ENCODE results near the gene NRIP3. TPM values are rescaled to one million over a fixed set of nuclear protein-coding genes. Genes with fewer than 3 reads are reported as not detected.

Gene NRIP3
- total and polyA plus RNA-seq, 2 donors (not counting 3 experiments of a cell fraction or from before 2014, with no cell fraction given) = 3.7 to 9.9 TPM

GRCh38 chr11:8998017-8998416 is 5.8 kb downstream of the NRIP3 start:
- no peaks in the 10 kb centered on the region for H3K27me3 ChIP-seq (ENCODE audit: control insufficient read depth in 2 of 2, insufficient read depth in 2 of 2, low read length in 2 of 2)
- dilution Hi-C loops (cut with MboI; ENCODE audit: extremely low pct_ligation_motif_present, low sequenced_read_pairs) = no loop called here
- H4K20me1 ChIP-seq (replicated peaks; ENCODE audit: control insufficient read depth, extremely low read depth, insufficient read depth, low read length) = no peaks in the 10 kb centered on the region
- H3K9me1 ChIP-seq (replicated peaks; ENCODE audit: control insufficient read depth, extremely low read depth, insufficient read depth, low read length) = no peaks in the 10 kb centered on the region
- no peak overlapping the region for H3K4me3 ChIP-seq (replicated peaks in 1 of 3; ENCODE audit: insufficient read depth in 1 of 3, low read depth in 1 of 3, low read length in 3 of 3)
- no peaks in the 10 kb centered on the region for H3K9me3 ChIP-seq (replicated peaks; ENCODE audit: control insufficient read depth, insufficient read depth, low read length)
- BruUV-seq (replicated peaks) = no TSS peak
- POLR2A ChIA-PET = interaction anchor here (0.6 kb wide), 1 partner anchor 469 kb away, joined by 3 read pairs; no protein-coding TSS in a partner anchor
- CTCF ChIA-PET = interaction anchor here (1.4 kb wide), 1 partner anchor 140 kb away, joined by 3 read pairs; no protein-coding TSS in a partner anchor
- no peaks in the 10 kb centered on the region for H3K36me3 ChIP-seq (ENCODE audit: control insufficient read depth in 2 of 2, extremely low read depth in 1 of 2, insufficient read depth in 2 of 2, low read length in 2 of 2)
- no peak overlapping the region for H2AFZ ChIP-seq (ENCODE audit: low read depth, low read length)
- no peak for TF ChIP-seq MYC (IDR thresholded peaks at IDR 0.05; ENCODE audit: low read depth, low read length)
- TF ChIP-seq JUN (IDR thresholded peaks at IDR 0.05; ENCODE audit: borderline replicate concordance, insufficient read depth, insufficient read length, low read depth) = no peak
- TF ChIP-seq EZH2 (IDR thresholded peaks at IDR 0.05; ENCODE audit: borderline replicate concordance, low read depth, low read length, severe bottlenecking) = no peak
- no peak for TF ChIP-seq GATA2 (IDR thresholded peaks at IDR 0.05; ENCODE audit: insufficient read depth, insufficient read length, low read depth, low read length)
- no peak for TF ChIP-seq POLR2A (IDR thresholded peaks at IDR 0.05; ENCODE audit: low read depth, low read length)
- TF ChIP-seq POLR2AphosphoS5 (IDR thresholded peaks at IDR 0.05; ENCODE audit: insufficient read depth, low read depth, low read length) = no peak
- TF ChIP-seq FOS (IDR thresholded peaks at IDR 0.05; ENCODE audit: borderline replicate concordance, insufficient read depth, low read length) = no peak
- no peak for TF ChIP-seq CTCF (IDR thresholded peaks at IDR 0.05; ENCODE audit: extremely low read depth in 1 of 2, insufficient read depth in 1 of 2, low read depth in 1 of 2, low read length in 2 of 2)
- no peak for TF ChIP-seq MAX (IDR thresholded peaks at IDR 0.05; ENCODE audit: insufficient read depth, insufficient read length)
- H3K27ac ChIP-seq (ENCODE audit: insufficient read depth, low read depth, low read length) = no peak overlapping the region
- FAIRE-seq (no peak), DNase-seq (ENCODE audit: low read depth, low spot score) (no peak)
- intact Hi-C loops (cut with micrococcal nuclease) = no loop called here
- peaks cover 4% of the 10 kb centered on the region for H3K79me2 ChIP-seq (ENCODE audit: control insufficient read depth, insufficient read depth, low read length)
- H3K4me2 ChIP-seq (ENCODE audit: insufficient read depth, low read length) = no peak overlapping the region
- H3K4me1 ChIP-seq (ENCODE audit: control insufficient read depth, extremely low read depth, insufficient read depth, low read length) = peaks cover 15% of the 10 kb centered on the region
- H3K9ac ChIP-seq (replicated peaks; ENCODE audit: extremely low read depth, insufficient read depth, low read length) = no peak overlapping the region

Data from endothelial cell of umbilical vein (primary cell).